ENCODE measurements around the gene ADORA2A.

DNA sequence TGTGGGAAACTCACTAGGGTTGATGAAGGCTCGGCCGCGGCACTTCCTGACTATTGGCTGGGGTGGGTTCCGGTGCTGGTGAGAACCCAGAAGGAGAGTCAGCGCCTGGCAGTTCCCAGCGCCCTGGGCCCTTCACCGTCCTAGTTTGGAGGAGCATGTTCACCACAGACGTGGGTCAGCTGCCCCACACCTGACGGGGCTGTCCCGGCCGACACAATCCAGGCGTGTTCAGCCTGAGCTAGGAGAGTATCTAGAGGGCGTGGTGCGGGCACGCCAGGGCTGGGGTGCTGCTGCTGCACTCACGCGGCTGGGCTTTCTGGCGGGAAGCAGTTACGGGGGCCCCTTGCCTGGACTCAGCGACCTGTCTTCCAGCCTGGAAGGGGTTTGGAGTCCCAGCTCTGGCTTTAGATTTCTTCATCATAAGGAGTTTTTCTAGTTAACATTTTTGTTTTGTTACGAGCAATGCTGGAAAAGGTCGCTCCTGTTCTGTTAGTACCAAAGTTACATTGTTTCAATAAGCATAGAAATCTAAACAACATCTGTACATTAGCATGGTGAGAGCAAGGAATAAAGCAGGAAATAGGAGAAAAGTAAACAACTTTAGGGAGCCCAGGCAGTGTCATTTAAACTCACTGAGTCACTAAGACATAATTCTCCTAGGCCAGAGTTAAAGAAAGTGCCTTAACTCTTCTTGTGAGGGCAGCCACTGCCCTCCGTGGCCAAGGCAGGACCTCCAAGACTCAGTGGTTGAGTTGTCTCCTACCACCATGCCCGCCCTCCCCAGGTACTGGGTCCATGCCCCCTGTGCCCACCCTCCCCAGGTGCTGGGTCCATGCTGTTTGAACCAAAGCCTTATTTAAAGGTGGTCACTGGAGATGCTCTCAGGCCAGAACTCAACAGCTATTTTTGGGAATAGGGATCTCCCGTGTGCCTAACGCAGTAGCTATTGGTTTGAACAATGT lies 12.1 kb upstream of the ADORA2A start:
- TF ChIP-seq, protein P1, sequence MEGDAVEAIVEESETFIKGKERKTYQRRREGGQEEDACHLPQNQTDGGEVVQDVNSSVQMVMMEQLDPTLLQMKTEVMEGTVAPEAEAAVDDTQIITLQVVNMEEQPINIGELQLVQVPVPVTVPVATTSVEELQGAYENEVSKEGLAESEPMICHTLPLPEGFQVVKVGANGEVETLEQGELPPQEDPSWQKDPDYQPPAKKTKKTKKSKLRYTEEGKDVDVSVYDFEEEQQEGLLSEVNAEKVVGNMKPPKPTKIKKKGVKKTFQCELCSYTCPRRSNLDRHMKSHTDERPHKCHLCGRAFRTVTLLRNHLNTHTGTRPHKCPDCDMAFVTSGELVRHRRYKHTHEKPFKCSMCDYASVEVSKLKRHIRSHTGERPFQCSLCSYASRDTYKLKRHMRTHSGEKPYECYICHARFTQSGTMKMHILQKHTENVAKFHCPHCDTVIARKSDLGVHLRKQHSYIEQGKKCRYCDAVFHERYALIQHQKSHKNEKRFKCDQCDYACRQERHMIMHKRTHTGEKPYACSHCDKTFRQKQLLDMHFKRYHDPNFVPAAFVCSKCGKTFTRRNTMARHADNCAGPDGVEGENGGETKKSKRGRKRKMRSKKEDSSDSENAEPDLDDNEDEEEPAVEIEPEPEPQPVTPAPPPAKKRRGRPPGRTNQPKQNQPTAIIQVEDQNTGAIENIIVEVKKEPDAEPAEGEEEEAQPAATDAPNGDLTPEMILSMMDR (IDR thresholded peaks at IDR 0.05; ENCODE audit: low read depth, low read length, poor library complexity, severe bottlenecking): no peak
- no peak for TF ChIP-seq EZH2phosphoT487 (IDR thresholded peaks at IDR 0.05; ENCODE audit: borderline replicate concordance, low read length)
